Measurements from ENCODE around the gene NUDCD2. TPM values are rescaled to one million over a fixed set of nuclear protein-coding genes. Genes with fewer than 3 reads are reported as not detected.

The NUDCD2 gene, protein sequence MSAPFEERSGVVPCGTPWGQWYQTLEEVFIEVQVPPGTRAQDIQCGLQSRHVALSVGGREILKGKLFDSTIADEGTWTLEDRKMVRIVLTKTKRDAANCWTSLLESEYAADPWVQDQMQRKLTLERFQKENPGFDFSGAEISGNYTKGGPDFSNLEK
- total RNA-seq, result 4.0 and 5.1 TPM in 2 replicates

DNA sequence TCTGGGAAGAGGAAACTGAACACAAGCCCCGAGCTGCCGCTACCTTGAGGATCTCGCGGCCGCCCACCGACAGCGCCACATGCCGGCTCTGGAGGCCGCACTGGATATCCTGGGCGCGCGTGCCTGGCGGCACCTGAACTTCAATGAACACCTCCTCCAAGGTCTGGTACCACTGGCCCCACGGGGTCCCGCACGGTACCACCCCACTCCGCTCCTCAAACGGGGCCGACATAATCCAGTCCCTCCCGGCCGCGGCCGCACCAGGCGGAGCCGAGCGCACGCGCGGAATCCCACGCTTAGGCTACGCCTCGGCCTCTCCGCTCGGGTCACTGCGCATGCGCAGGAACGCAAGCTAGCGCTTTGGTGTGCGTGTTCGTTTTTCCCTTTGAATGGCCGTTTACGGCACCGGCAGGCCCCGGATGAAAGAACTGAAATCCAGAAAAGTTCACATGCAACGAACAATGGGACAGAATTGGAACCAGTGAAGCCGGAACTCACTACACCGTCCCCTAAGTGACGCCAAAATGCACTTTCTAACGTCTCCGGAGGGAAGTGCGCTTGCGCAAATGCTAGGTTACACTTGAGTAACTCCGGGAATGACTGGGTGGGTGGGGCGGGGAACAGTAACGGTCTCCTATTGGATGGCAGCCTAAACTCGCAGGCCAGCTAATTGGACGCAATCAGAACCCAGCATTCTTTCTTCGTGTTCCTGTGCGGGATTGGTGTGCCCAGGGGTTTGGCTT lies at the start of gene NUDCD2:
Gene NUDCD2 (minus strand): TSS at position 284 of the 743 bp plus-strand sequence. CDS start 52 bp downstream, at position 232.

DNA sequence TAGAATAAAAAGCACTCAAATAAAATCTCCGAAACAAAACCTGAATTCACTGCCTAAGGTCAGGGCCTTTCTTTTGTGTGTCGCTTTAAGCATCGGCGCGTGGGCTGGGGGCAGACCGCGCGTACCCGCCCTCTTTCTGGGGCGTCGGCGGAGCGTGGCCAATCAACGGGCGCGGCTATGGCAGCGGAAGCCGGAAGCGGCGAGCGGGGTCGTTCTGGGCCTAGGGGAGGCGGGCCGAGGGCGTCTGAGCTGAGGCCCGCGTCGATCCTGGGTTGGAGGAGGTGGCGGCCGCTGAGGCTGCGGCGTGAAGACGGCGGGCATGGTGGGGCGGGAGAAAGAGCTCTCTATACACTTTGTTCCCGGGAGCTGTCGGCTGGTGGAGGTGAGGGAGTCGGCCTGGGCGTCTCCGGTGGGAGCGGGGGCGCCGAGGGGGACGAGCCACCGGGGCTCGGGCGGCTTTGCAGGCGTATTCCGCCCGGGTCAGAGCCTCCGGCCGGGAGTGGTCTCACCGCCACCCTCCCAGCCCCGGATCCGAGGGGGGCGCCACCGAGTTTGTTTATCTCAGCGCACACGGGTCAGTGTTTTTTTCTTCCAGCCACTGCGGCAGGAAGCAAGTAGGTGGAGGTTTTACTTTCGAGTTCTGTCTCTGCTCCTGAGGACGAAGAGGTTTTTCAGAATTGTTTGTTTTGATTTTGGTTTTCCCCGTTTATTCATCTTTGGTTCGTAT lies 45.6 kb upstream of the NUDCD2 start, which contains the start of gene MAT2B:
Gene MAT2B (plus strand): TSS at position 252 of the 727 bp plus-strand sequence. CDS start 68 bp downstream, at position 320.

DNA sequence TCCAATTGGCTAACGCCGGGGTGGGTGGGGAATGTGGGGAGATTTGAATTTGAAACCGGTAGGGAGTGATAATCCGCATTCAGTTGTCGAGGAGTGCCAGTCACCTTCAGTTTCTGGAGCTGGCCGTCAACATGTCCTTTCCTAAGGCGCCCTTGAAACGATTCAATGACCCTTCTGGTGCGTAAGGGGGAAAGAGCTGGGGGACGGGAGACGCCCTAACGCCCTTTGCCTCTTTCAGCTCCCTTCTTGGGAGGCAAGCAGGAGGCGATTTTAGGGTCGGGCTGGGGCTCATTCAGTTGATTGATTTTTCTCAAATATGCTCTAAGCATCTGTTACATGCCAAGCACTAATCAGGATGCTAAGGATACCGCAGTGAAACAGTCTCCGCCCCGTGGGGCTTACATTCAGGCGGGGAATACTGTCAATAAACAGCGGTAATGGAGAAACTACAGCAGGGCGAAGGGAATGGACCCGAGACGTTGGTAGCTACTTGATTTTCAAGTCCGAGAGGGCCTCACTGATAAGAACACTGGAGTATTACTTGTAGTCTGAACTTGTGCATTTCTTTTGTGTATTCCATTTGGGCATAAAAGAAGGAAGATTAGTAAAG lies 765 bp upstream of the NUDCD2 start, which contains the start of gene HMMR:
Gene HMMR (plus strand): TSS at position 71 of the 610 bp plus-strand sequence. CDS start 61 bp downstream, at position 132.

DNA sequence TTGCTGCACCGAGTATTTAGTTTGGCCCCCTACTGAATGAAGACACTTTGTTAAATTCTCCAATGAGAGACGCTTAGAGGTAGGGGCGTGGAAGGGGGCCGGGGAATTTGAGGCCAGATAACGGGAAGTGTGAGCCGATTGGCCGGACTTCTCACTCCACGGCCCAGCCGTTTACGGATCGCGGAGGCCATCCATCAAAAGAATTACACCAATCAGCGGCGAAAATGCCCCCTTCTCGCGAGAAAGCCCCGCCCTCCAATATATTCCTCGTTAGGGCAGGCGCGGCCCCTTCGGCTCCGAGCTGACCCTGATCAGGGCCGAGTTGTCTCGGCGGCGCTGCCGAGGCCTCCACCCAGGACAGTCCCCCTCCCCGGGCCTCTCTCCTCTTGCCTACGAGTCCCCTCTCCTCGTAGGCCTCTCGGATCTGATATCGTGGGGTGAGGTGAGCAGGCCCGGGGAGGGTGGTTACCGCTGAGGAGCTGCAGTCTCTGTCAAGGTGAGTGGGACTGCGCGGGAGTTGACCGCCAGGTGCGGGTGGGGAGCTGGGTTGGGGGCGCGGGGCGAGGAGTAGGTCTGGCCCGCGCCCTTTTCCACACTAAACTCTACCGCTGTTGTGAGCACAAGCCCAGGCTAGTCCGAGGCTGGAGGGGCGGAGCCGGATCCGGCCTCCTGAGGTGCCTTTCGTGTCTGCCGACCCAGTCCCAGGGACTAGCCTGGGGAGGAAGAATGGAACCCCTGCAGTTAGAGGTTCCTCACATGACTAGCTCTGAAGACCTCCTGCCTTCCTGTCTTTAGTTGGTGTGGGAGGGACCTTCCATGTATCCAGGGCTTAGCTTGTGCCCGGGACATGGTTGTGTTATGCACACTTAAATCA lies 22.4 kb downstream of the NUDCD2 start, which contains the start of gene CCNG1:
Gene CCNG1 (plus strand): TSS at position 287 of the 874 bp plus-strand sequence. CDS start 1,662 bp downstream, outside the sequence.

Other genes starting within 250 kb of the NUDCD2 start
- gene CCNG1, start 22.5 kb downstream of the NUDCD2 start, total RNA-seq, result 337 and 457 TPM in 2 replicates
- 4.2 and 5.5 TPM in 2 replicates for gene HMMR, start 530 bp upstream of the NUDCD2 start, total RNA-seq
- gene MAT2B, start 45.5 kb upstream of the NUDCD2 start, total RNA-seq, result 50.5 and 60.6 TPM in 2 replicates

Measured in smooth muscle cell of bladder (primary cell).